Astrocyte of the cerebellum (primary cell): ENCODE results near the gene MZB1.

ENCODE experiments used
- DNase-seq: peaks from one replicate; pipeline ENCODE4 v3.0.0-alpha.2; 2011; ENCODE audit warnings: low read depth
- H3K4me3 ChIP-seq: 2 replicates; pipeline ENCODE4 v1.5.1; 2011; ENCODE audit warnings: mild to moderate bottlenecking, low read depth, low read length, moderate library complexity
- in situ Hi-C: cut with HindIII; loops from 2 replicates; pipeline ENCODE4 v1.10.0; 2017; ENCODE audit warnings: low sequenced_read_pairs
- TF ChIP-seq, protein P1 (sequence below): IDR thresholded peaks from 2 replicates; pipeline ENCODE4 v1.5.1; 2012; ENCODE audit warnings: low read length, low read depth, moderate library complexity, mild to moderate bottlenecking; ENCODE audit errors: missing control alignments

The MZB1 gene

GRCh38 chr5:139404484-139404840 is 14.7 kb upstream of the MZB1 start:
- TF ChIP-seq, protein P1, sequence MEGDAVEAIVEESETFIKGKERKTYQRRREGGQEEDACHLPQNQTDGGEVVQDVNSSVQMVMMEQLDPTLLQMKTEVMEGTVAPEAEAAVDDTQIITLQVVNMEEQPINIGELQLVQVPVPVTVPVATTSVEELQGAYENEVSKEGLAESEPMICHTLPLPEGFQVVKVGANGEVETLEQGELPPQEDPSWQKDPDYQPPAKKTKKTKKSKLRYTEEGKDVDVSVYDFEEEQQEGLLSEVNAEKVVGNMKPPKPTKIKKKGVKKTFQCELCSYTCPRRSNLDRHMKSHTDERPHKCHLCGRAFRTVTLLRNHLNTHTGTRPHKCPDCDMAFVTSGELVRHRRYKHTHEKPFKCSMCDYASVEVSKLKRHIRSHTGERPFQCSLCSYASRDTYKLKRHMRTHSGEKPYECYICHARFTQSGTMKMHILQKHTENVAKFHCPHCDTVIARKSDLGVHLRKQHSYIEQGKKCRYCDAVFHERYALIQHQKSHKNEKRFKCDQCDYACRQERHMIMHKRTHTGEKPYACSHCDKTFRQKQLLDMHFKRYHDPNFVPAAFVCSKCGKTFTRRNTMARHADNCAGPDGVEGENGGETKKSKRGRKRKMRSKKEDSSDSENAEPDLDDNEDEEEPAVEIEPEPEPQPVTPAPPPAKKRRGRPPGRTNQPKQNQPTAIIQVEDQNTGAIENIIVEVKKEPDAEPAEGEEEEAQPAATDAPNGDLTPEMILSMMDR: no peak
- no peak overlapping the region for H3K4me3 ChIP-seq
- in situ Hi-C loops: no loop called here
- no peak for DNase-seq

GRCh38 chr5:139403787-139404483 is 14.2 kb upstream of the MZB1 start, which contains the start of gene SPATA24:
Gene SPATA24, minus strand, starts transcription at chr5:139404089. Its CDS starts 29 bp downstream, at chr5:139404060.
- H3K4me3 ChIP-seq: peak within 1 kb of the TSS; percentile 54
- TF ChIP-seq, protein P1: no peak
- peak; percentile 93 for DNase-seq
- in situ Hi-C loops: no loop called here

DNA sequence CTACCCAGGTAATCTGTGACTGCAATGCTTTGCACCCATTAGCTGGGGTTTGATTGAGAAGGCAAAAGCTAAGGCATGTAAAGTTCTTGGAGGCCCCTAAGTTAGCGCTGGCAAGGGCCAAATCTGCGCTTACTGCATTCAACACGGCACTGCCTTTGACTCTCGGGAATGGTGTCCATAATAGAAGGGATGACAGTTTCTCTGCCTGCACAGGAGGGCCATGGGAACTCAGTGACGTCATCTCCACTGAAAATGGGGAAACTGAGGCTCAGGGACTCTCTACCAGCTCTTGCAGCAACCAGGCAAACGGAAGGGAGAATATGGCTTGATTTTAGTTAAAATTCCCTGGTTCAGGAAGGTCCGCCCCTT is 13.7 kb upstream of the MZB1 start:
- TF ChIP-seq, protein P1: no peak
- DNase-seq: no peak
- in situ Hi-C loops: no loop called here
- peak overlapping the region; percentile 54 for H3K4me3 ChIP-seq

DNA sequence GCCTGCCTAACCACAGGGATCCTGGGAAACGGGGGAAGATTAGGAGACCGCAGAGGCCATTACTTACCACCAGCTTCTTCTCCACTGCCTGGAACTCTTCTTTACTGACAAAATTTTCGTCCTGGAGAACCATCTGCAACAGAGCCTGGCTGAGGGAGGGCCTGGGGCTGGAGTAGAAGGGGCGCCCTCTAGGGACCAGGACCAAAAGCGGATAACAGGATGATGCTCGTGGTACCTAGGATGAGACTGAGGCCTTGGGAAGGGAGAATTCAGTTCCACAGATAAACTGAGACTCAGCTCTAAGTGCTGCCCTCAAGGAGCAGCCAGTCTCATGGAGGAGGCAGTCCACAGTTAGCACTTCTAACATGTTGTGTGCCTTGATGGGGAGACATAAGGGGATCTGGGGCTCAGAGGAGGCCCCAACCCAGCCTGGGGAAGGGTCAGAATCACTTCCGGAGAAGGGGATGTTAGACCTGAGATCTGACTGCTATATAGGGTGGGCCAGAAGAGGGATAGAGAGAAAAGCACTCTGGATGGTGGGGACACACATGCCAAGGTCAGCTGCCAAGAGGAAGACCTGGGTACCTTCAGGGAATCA is 12.9 kb upstream of the MZB1 start:
- in situ Hi-C loops: no loop called here
- no peak overlapping the region for H3K4me3 ChIP-seq
- DNase-seq: no peak
- TF ChIP-seq, protein P1: peak; percentile 35

DNA sequence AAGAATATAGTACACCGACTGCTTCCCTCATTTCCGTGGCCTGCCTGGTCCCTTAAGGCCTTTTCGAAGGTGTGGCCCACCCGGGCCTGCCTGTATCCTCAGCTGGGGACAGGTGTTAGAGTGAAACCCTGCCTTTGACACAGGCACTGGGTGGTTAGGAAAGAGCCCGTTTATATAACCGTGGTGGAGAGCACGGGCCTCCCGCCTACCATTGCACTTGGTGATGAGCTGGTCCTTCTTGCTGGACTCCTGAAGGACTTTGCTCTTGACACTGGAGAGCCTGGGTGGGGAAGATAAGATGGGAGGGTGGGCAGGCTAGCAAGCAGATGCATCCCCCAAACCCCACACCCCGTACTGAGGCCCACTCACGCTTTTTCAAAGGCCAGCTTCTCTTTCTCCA is 11.8 kb upstream of the MZB1 start:
- DNase-seq: no peak
- TF ChIP-seq, protein P1: no peak
- H3K4me3 ChIP-seq: no peak overlapping the region
- in situ Hi-C loops: no loop called here

GRCh38 chr5:139399501-139400121 is 9.9 kb upstream of the MZB1 start:
- in situ Hi-C loops: no loop called here

More at GRCh38 chr5:139399501-139400121, 9.9 kb upstream of the MZB1 start:
- DNase-seq: no peak
- TF ChIP-seq, protein P1: no peak
- H3K4me3 ChIP-seq: no peak overlapping the region
